SK-N-SH (cell line): ENCODE data around the gene RIN3. TPM values are rescaled to one million over a fixed set of nuclear protein-coding genes. Genes with fewer than 3 reads are reported as not detected.

Experiments used
- CTCF ChIA-PET: fragments of 300-600, 350-600 bp; formaldehyde crosslinking; extraction: SDS; loops from one replicate; lab custom pipeline; 2021; lab: Yijun Ruan, JAX
- POLR2A ChIA-PET: fragments of 350-600 bp; sonication (Branson Sonifier 250); formaldehyde crosslinking; extraction: SDS; loops from one replicate; lab custom pipeline; 2020; ENCODE audit warnings: antibody characterized with exemption, inconsistent platforms; lab: Yijun Ruan, JAX
- DNase-seq: peaks from one replicate; pipeline ENCODE4 v3.0.0; 2012
- H2AFZ ChIP-seq: fragments of 200-600 bp; sonication (generic); 2 replicates; pipeline ENCODE4 v1.8.1; 2016; ENCODE audit warnings: antibody characterized with exemption, mild to moderate bottlenecking, low read depth
- H3F3A ChIP-seq: fragments of 200-600 bp; sonication (generic); replicated peaks from 2 replicates; pipeline ENCODE3; 2016; ENCODE audit warnings: antibody characterized with exemption, mild to moderate bottlenecking; ENCODE audit not compliant: insufficient read depth
- H3K27ac ChIP-seq, 2 experiments: fragments of 200-500 bp in 1 of 2; fragments of 200-600 bp in 1 of 2; sonication (Bioruptor generic) in 1 of 2; sonication (generic), shearing (Covaris generic) in 1 of 2; 2 replicates each; pipeline versions ENCODE4 v1.5.1 to v1.6.1; 2014 to 2016; ENCODE audit warnings: low read depth in 2 of 2, inconsistent platforms in 1 of 2, low read length in 1 of 2, mild to moderate bottlenecking in 1 of 2, mixed read lengths in 1 of 2
- H3K27me3 ChIP-seq: fragments of 200-600 bp; sonication (generic), shearing (Covaris generic); 2 replicates; pipeline ENCODE4 v1.6.1; 2016; ENCODE audit warnings: mixed run types; ENCODE audit not compliant: insufficient read depth
- H3K36me3 ChIP-seq, 2 experiments: fragments of 200-500 bp in 1 of 2; fragments of 200-600 bp in 1 of 2; sonication (Bioruptor generic) in 1 of 2; sonication (generic) in 1 of 2; replicated peaks in 1 of 2; 2 replicates each; pipeline versions ENCODE3 to v1.5.1; 2014 to 2016; ENCODE audit warnings: low read length in 1 of 2, mild to moderate bottlenecking in 1 of 2; ENCODE audit not compliant: insufficient read depth in 2 of 2, control insufficient read depth in 1 of 2
- H3K4me1 ChIP-seq, 2 experiments: fragments of 200-500 bp in 1 of 2; fragments of 200-600 bp in 1 of 2; sonication (Bioruptor generic) in 1 of 2; sonication (generic), shearing (Covaris generic) in 1 of 2; 2 replicates each; pipeline versions ENCODE4 v1.5.1 to v1.6.1; 2014 to 2016; ENCODE audit warnings: low read depth in 1 of 2, low read length in 1 of 2, mixed run types in 1 of 2; ENCODE audit not compliant: insufficient read depth in 2 of 2, control insufficient read depth in 1 of 2
- H3K4me2 ChIP-seq: fragments of 200-600 bp; sonication (generic), shearing (Covaris generic); 2 replicates; pipeline ENCODE4 v1.6.1; 2017; ENCODE audit warnings: mixed run types
- H3K4me3 ChIP-seq, 2 experiments: fragments of 200-500 bp in 1 of 2; fragments of 200-600 bp in 1 of 2; sonication (Bioruptor generic) in 1 of 2; sonication (generic), shearing (Covaris generic) in 1 of 2; 2 replicates each; pipeline versions ENCODE4 v1.5.1 to v1.8.1; 2014 to 2016; ENCODE audit warnings: low read depth in 2 of 2, inconsistent platforms in 1 of 2, low read length in 1 of 2, mild to moderate bottlenecking in 1 of 2, mixed read lengths in 1 of 2, moderate library complexity in 1 of 2
- H3K79me2 ChIP-seq: fragments of 200-600 bp; sonication (generic); 2 replicates; pipeline ENCODE4 v1.8.1; 2017; ENCODE audit warnings: mild to moderate bottlenecking; ENCODE audit not compliant: insufficient read depth
- H3K9ac ChIP-seq: fragments of 200-600 bp; sonication (generic); 2 replicates; pipeline ENCODE4 v1.6.1; 2017; ENCODE audit warnings: mixed run types
- H3K9me2 ChIP-seq: fragments of 200-600 bp; sonication (generic); 2 replicates; pipeline ENCODE4 v1.6.1; 2017; ENCODE audit warnings: mixed run types
- H3K9me3 ChIP-seq: fragments of 200-600 bp; sonication (generic); 2 replicates; pipeline ENCODE4 v1.6.1; 2017; ENCODE audit warnings: mixed run types, mild to moderate bottlenecking, moderate library complexity
- H4K20me1 ChIP-seq: fragments of 200-600 bp; sonication (generic); 2 replicates; pipeline ENCODE4 v1.6.1; 2017; ENCODE audit warnings: mild to moderate bottlenecking, mixed run types; ENCODE audit not compliant: insufficient read depth
- EP300 ChIP-seq, 2 experiments: IDR thresholded peaks; 2 replicates each; pipeline versions ENCODE4 v1.4.0 to v1.6.1; 2012; ENCODE audit warnings: borderline replicate concordance in 1 of 2, low read depth in 1 of 2, low read length in 1 of 2
- EZH2phosphoT487 ChIP-seq: fragments of 200-600 bp; sonication (generic); IDR thresholded peaks from 2 replicates; pipeline ENCODE4 v1.6.1; 2017; ENCODE audit warnings: low read depth, mixed run types, mild to moderate bottlenecking, antibody characterized with exemption, moderate library complexity, borderline replicate concordance
- FOSL2 ChIP-seq: IDR thresholded peaks from 2 replicates; pipeline ENCODE4 v1.4.0; 2012; ENCODE audit warnings: low read depth, mild to moderate bottlenecking, moderate library complexity, borderline replicate concordance
- FOXJ3 ChIP-seq: sonication (generic); formaldehyde crosslinking; IDR thresholded peaks from 2 replicates; pipeline ENCODE4 v1.5.1; 2020; ENCODE audit warnings: mild to moderate bottlenecking, missing genetic modification reagents
- FOXM1 ChIP-seq: IDR thresholded peaks from 2 replicates; pipeline ENCODE4 v1.4.0; 2012; ENCODE audit warnings: low read depth, mild to moderate bottlenecking
- IRF3 ChIP-seq: fragments of 150-350 bp; IDR thresholded peaks from 2 replicates; pipeline ENCODE4 v1.6.1; 2016; ENCODE audit warnings: mild to moderate bottlenecking, low read depth, low read length
- JUND ChIP-seq: IDR thresholded peaks from 2 replicates; pipeline ENCODE4 v1.4.0; 2012
- MAX ChIP-seq: IDR thresholded peaks from 2 replicates; pipeline ENCODE4 v1.4.0; 2012; ENCODE audit warnings: low read depth
- MEF2A ChIP-seq: IDR thresholded peaks from 2 replicates; pipeline ENCODE4 v1.4.0; 2012; ENCODE audit warnings: low read depth, borderline replicate concordance
- RFX5 ChIP-seq: IDR thresholded peaks from 2 replicates; pipeline ENCODE4 v1.6.1; 2012; ENCODE audit warnings: mild to moderate bottlenecking, improper control_type of control experiment, low read length
- TCF12 ChIP-seq: IDR thresholded peaks from 2 replicates; pipeline ENCODE4 v1.4.0; 2012
- USF1 ChIP-seq: IDR thresholded peaks from 2 replicates; pipeline ENCODE4 v1.4.0; 2012; ENCODE audit warnings: low read depth, borderline replicate concordance
- ZBTB33 ChIP-seq: IDR thresholded peaks from 2 replicates; pipeline ENCODE4 v1.4.0; 2012; ENCODE audit warnings: low read depth, borderline replicate concordance
- WGBS: methylation state at CpG from one replicate; pipeline ENCODE4 v1.1.6; 2017; ENCODE audit warnings: low lambda C conversion rate; 5-methylcytosine and 5-hydroxymethylcytosine counted together
- polyA plus RNA-seq, 3 experiments: library from polyadenylated mRNA; depleted of rRNA; stranded (reverse); fragments of >200 nt; gene quantifications; 2 replicates each; pipeline ENCODE4 v1.2.3, GENCODE V29; 2012

The RIN3 gene
- polyA plus RNA-seq, 1 of the 3 experiments (the other 2 are of a cell fraction): 12.4 TPM

GRCh38 chr14:92596331-92596907, 82.8 kb downstream of the RIN3 start:
- peaks cover 9% of the 10 kb centered on the region for H3F3A ChIP-seq
- H3K79me2 ChIP-seq: peaks cover 5% of the 10 kb centered on the region; the same call in 1 of the 2 replicates
- H3K27ac ChIP-seq: no peak overlapping the region
- DNase-seq: no peak
- no peak for TF ChIP-seq FOSL2
- TF ChIP-seq RFX5: no peak
- TF ChIP-seq MEF2A: no peak
- no peak for TF ChIP-seq FOXM1
- TF ChIP-seq ZBTB33: no peak
- no peak for TF ChIP-seq USF1
- TF ChIP-seq EZH2phosphoT487: no peak
- TF ChIP-seq JUND: no peak
- 57% methylated on average over 9 of the region's 9 CpGs for WGBS
- peaks cover 0 to 7% of the 10 kb centered on the region in 2 experiments; a peak in 1 of 4 replicates for H3K4me1 ChIP-seq
- no peak overlapping the region for H3K4me3 ChIP-seq
- peaks cover 0 to 18% of the 10 kb centered on the region in 2 experiments for H3K36me3 ChIP-seq
- no peaks in the 10 kb centered on the region for H3K9me3 ChIP-seq
- H3K9me2 ChIP-seq: no peaks in the 10 kb centered on the region
- no peak overlapping the region for H2AFZ ChIP-seq
- ChIA-PET CTCF (interaction anchor here (0.8 to 1.3 kb wide), 2 partner anchors 17 to 90 kb away, joined by 3 to 4 read pairs; no protein-coding TSS in a partner anchor), POLR2A (no interaction called here)
- no peaks in the 10 kb centered on the region for H4K20me1 ChIP-seq
- H3K27me3 ChIP-seq: no peaks in the 10 kb centered on the region
- no peak overlapping the region for H3K9ac ChIP-seq
- no peak overlapping the region for H3K4me2 ChIP-seq

- POLR2A ChIA-PET: no interaction called here
- Histone ChIP-seq H3K36me3 (peaks cover 0 to 9% of the 10 kb centered on the region in 2 experiments), H3K9ac (no peak overlapping the region)
These were observed 84.6 kb downstream of the RIN3 start for GRCh38 chr14:92597906-92598905.

More at GRCh38 chr14:92597906-92598905, 84.6 kb downstream of the RIN3 start:
- DNase-seq: no peak
- Histone ChIP-seq H3K79me2 (peaks cover 5% of the 10 kb centered on the region; the same call in 1 of the 2 replicates), H3K4me3 (no peak overlapping the region), H3K4me1 (peaks cover 0 to 9% of the 10 kb centered on the region in 2 experiments; a peak in 2 of 4 replicates), H3K27me3 (no peaks in the 10 kb centered on the region), H3K9me3 (no peaks in the 10 kb centered on the region), H4K20me1 (no peaks in the 10 kb centered on the region), H3K9me2 (no peaks in the 10 kb centered on the region), H2AFZ (no peak overlapping the region), H3K27ac (no peak overlapping the region), H3K4me2 (no peak overlapping the region), H3F3A (peaks cover 9% of the 10 kb centered on the region)
- CTCF ChIA-PET: interaction anchor here (1.0 to 1.1 kb wide), 2 partner anchors 9 to 82 kb away, joined by 4 to 5 read pairs; no protein-coding TSS in a partner anchor
- no peak for TF ChIP-seq FOXJ3 (CRISPR knock-in tag)
- TF ChIP-seq JUND: no peak
- no peak for TF ChIP-seq TCF12
- TF ChIP-seq USF1: no peak
- TF ChIP-seq IRF3: no peak
- TF ChIP-seq MAX: no peak
- no peak for TF ChIP-seq EP300 (IDR thresholded peaks at IDR 0.05; ENCODE audit: borderline replicate concordance in 1 of 2, low read depth in 1 of 2, low read length in 1 of 2)
- 51% methylated on average over 4 of the region's 4 CpGs for WGBS
